GM18517 (cell line): Measurements from ENCODE around the gene MED1.

ENCODE experiments used
- ATAC-seq: cut with Tn5 transposase; IDR thresholded peaks from one replicate; pipeline ENCODE4 v1.9.1; 2021; ENCODE audit warnings: mild to moderate bottlenecking, moderate library complexity; ENCODE audit not compliant: unreplicated experiment

The MED1 gene

DNA sequence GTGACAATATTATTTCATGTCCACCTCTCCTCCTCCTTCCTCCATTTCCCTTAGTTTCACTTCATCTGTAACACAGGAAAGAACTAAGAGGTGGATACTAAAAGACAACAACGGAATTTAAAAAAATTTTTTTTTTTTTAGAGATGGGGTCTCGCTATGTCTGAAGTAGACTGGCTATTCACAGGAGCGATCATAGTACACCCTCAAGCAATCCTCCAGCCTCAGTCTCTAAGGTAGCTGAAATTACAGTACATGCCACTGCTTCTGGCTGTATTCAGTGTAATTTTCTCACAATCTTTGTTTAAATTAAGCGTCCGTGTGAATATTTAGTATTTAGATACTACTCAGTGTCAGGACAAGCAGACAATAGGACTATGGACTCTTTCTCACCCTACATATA lies 85.2 kb downstream of the MED1 start:
- ATAC-seq, result no peak

DNA sequence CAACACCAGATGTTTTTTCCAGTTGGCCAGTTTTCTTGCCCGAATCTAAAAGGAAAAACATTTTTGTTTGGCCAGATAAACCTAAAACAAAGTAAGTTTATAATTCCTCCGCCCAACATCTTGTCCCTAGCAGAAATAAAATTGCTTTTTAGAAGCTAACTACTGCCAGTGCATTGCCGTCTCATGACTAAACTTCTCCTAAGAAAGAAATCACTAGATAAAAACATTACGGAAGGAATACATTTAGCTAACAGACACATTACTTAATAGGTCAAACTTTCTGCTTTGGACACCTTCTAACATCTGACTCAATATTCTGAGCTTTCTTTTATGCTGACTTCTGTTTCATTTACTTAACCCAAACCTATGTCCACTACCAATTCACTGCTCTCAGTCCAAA lies 85.8 kb downstream of the MED1 start:
- no peak for ATAC-seq

DNA sequence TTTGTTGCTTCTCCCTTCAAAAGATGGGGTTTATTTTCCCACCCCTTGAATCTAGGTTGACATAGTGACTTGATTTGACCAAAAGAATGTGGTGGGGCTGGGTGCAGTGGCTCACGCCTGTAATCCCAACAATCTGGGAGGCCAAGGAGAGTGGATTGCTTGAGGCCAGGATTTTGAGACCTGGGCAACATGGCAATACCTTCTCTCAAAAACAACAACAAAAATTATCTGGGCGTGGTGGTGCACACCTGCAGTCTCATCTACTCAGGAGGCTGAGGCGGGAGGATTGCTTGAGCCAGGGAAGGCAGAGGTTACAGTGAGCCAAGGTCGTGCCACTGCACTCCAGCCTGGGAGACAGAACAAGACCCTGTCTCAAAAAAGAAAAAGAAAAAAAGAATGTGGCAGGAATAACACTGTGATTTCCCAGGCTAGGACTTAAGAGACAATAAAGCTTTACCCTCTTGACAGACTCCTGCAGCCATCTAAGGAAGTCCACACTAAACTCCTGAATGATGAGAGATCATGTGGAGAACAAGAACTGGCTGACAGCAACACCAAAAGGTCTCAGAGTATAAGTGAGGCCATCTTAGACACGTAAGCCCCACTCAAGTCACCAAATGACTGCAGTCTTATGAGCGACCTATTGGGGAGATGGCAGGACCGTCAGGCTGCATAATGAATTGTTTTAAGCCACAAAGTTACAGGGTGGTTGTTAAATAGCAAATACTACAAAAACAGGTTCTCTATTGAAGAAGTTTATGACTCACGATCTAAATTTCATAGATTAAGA lies 86.6 kb downstream of the MED1 start:
- no peak for ATAC-seq

DNA sequence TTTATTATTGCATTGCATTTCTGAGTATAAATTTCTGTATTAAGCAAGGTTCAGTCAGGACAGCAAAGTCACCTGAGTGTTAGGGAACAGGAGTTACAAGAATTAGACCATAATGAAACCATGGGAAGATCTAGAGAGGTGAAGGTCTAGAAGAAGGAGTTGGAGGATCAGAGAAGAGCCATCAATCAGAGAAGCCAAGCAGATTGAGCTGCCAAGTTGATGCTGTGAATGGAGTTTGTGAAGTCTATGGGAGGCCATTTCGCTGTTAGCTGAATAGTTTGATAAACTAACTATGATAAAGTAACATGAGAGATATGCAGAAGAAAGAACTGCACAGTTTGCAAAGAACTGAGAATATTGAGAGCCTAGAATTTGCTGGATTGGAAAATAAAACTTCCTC lies 90.0 kb downstream of the MED1 start:
- ATAC-seq, result no peak

DNA sequence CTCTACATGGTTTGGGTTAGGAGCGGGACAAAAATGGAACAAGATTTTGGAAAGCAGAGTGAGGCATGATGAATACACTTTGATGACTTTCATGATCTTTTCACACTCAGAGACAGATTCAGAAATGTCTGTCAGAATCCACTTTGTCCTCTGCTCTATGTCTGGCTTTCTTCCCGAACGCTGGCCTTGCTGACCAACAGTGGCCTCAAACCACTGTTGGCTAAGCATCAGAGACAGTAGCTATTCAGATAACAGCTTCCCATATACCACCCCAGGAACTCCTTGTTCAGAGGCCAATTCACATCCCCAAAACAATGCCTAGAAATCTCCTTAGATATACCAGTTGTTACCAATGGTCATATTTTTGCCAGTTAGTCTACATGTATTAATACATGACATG lies 90.5 kb downstream of the MED1 start:
- ATAC-seq, result no peak

DNA sequence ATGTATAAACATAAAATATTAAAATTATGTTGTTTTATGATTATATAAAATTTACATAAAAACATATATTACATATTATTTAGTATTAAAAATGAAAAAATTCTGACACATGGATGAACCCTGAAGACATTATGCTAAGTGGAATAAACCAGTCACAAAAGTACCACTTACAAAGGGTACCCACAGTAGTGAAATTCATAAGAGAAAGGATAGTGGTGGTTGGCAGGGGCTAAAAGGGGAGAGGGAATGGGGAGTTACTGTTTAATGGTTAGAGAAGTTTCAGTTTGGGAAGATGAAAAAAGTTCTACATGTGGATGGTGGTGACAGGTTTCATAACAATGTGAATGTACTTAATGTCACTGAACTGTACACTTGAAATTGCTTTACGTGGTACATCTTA lies 91.1 kb downstream of the MED1 start:
- ATAC-seq, result no peak

DNA sequence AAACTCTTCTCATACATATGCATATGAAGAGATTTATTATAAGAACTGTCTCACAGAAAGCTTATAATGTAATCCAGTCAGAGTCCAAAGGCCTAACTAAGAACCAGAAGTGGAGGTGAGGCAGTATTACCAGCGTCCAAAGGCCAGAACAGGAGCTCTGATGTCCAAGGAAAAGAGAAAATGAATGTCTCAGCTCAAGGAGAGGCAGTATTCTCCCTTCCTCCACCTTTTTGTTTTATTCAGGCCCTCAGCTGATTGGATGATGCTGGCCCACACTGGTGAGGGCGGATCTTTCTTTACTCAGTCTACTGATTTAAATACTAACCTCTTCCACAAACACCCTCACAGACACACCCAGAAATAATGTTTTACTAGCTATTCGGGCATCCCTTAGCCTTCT lies 93.1 kb downstream of the MED1 start:
- ATAC-seq, result no peak

DNA sequence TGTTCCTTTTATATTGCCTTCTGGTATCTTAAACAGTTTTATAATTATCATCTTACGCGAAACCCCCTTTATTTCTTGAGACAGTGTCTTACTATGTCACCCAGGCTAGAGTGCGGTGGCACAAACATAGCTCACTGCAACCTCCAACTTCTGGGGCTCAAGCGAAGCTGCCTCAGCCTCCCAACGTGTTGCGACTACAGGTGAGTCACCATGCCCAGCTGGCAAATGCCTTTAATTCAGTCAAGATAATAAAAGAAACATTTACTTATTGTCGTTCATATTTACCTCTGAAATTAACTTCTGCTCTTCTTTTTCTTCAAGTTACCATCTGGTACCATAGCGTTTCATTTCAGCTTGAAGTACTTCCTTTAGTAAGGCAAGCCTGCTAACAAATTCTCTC lies 93.6 kb downstream of the MED1 start:
- no peak for ATAC-seq
